H1 (cell line): ENCODE results near the gene NCKIPSD. TPM values are rescaled to one million over a fixed set of nuclear protein-coding genes. Genes with fewer than 3 reads are reported as not detected.

Experiments used
- CTCF ChIA-PET: fragments of 300-600 bp; sonication (Branson Sonifier 250); formaldehyde crosslinking; loops from one replicate; lab custom pipeline; 2021; ENCODE audit not compliant: partially characterized antibody; lab: Charles Lee
- POLR2A ChIA-PET: fragments of 300-600 bp; sonication (Branson Sonifier 250); formaldehyde crosslinking; loops from one replicate; lab custom pipeline; 2021; ENCODE audit warnings: inconsistent platforms; ENCODE audit not compliant: partially characterized antibody; lab: Charles Lee
- DNase-seq, 2 experiments: peaks; one replicate each; pipeline versions ENCODE4 v3.0.0 to v3.0.0-alpha.2; 2010 to 2022; ENCODE audit warnings: low spot score in 2 of 2, low read depth in 1 of 2, mixed read lengths in 1 of 2
- FAIRE-seq: peaks from 2 replicates; lab custom pipeline; 2011; peaks lifted over from hg19 to GRCh38; lab: Jason Lieb, UNC
- H2AFZ ChIP-seq: 2 replicates; pipeline ENCODE4 v1.8.1; 2012; ENCODE audit warnings: low read length, inconsistent platforms
- H2AK5ac ChIP-seq: 2 replicates; pipeline ENCODE4 v1.6.1; 2013; ENCODE audit warnings: low read depth, low read length
- H2BK120ac ChIP-seq: replicated peaks from 2 replicates; pipeline ENCODE3; 2013; ENCODE audit warnings: low read depth, low read length, inconsistent platforms
- H2BK12ac ChIP-seq: 2 replicates; pipeline ENCODE4 v1.6.1; 2013; ENCODE audit warnings: low read depth, low read length
- H2BK15ac ChIP-seq: 2 replicates; pipeline ENCODE4 v1.6.1; 2013; ENCODE audit warnings: low read length
- H2BK20ac ChIP-seq: 2 replicates; pipeline ENCODE4 v1.6.1; 2013; ENCODE audit warnings: low read length
- H2BK5ac ChIP-seq: 2 replicates; pipeline ENCODE4 v1.6.1; 2013; ENCODE audit warnings: low read depth, low read length
- H3K14ac ChIP-seq: 2 replicates; pipeline ENCODE4 v1.6.1; 2013; ENCODE audit warnings: inconsistent platforms; ENCODE audit not compliant: insufficient read length
- H3K18ac ChIP-seq: 2 replicates; pipeline ENCODE4 v1.6.1; 2013; ENCODE audit warnings: low read length; ENCODE audit errors: extremely low read depth
- H3K23ac ChIP-seq: 2 replicates; pipeline ENCODE4 v1.6.1; 2013; ENCODE audit warnings: inconsistent platforms; ENCODE audit not compliant: insufficient read length
- H3K23me2 ChIP-seq: 2 replicates; pipeline ENCODE4 v1.6.1; 2013; ENCODE audit warnings: low read depth, low read length
- H3K27ac ChIP-seq: 2 replicates; pipeline ENCODE4 v1.6.1; 2011; ENCODE audit warnings: low read depth, low read length, inconsistent platforms
- H3K27me3 ChIP-seq, 4 experiments: replicated peaks in 1 of 4; 1 replicate in 1 of 4; 2 replicates in 3 of 4; pipeline versions ENCODE4 v1.6.1 to v1.8.1; 2011 to 2013; ENCODE audit warnings: low read length in 3 of 4, mild to moderate bottlenecking in 3 of 4, inconsistent platforms in 2 of 4, mixed read lengths in 2 of 4, moderate library complexity in 1 of 4; ENCODE audit not compliant: control insufficient read depth in 3 of 4, insufficient read depth in 3 of 4; ENCODE audit errors: extremely low read depth in 1 of 4
- H3K36me3 ChIP-seq, 4 experiments: 2 replicates each; pipeline versions ENCODE4 v1.6.1 to v1.8.1; 2011 to 2013; ENCODE audit warnings: mild to moderate bottlenecking in 4 of 4, low read length in 3 of 4, moderate library complexity in 2 of 4, control low read depth in 1 of 4, inconsistent platforms in 1 of 4; ENCODE audit not compliant: insufficient read depth in 4 of 4, control insufficient read depth in 2 of 4
- H3K4ac ChIP-seq: replicated peaks from 2 replicates; pipeline ENCODE3; 2013; ENCODE audit warnings: low read length, low read depth, mixed read lengths, inconsistent platforms; ENCODE audit not compliant: insufficient read length
- H3K4me1 ChIP-seq, 4 experiments: replicated peaks in 1 of 4; 1 replicate in 1 of 4; 2 replicates in 3 of 4; pipeline versions ENCODE4 v1.6.1 to v1.8.1; 2011 to 2013; ENCODE audit warnings: low read length in 3 of 4, inconsistent platforms in 2 of 4, mixed read lengths in 1 of 4; ENCODE audit not compliant: insufficient read depth in 4 of 4, control insufficient read depth in 3 of 4
- H3K4me2 ChIP-seq, 2 experiments: 2 replicates each; pipeline versions ENCODE4 v1.6.1 to v1.8.1; 2011 to 2013; ENCODE audit warnings: low read depth in 2 of 2, low read length in 2 of 2, control low read depth in 1 of 2, inconsistent platforms in 1 of 2, mild to moderate bottlenecking in 1 of 2; ENCODE audit not compliant: insufficient read depth in 1 of 2
- H3K4me3 ChIP-seq, 4 experiments: fragments of 200-600, 300-600 bp in 1 of 4; sonication (generic), shearing (Covaris generic), sonication (Bioruptor Twin) in 1 of 4; 2 replicates each; pipeline versions ENCODE4 v1.5.1 to v1.8.1; 2011 to 2016; ENCODE audit warnings: low read length in 4 of 4, low read depth in 3 of 4, control low read depth in 2 of 4, inconsistent platforms in 2 of 4, mild to moderate bottlenecking in 2 of 4, mixed read lengths in 1 of 4, moderate library complexity in 1 of 4; ENCODE audit not compliant: insufficient read depth in 2 of 4; ENCODE audit errors: extremely low read depth in 1 of 4
- H3K56ac ChIP-seq: replicated peaks from 2 replicates; pipeline ENCODE3; 2013; ENCODE audit warnings: low read depth, mild to moderate bottlenecking, mixed read lengths, low read length, inconsistent platforms; ENCODE audit not compliant: insufficient read length
- H3K79me1 ChIP-seq: 2 replicates; pipeline ENCODE4 v1.6.1; 2013; ENCODE audit warnings: low read depth, low read length, control low read depth
- H3K79me2 ChIP-seq, 2 experiments: 2 replicates each; pipeline versions ENCODE4 v1.6.1 to v1.8.1; 2012 to 2013; ENCODE audit warnings: low read length in 2 of 2, mild to moderate bottlenecking in 2 of 2, inconsistent platforms in 1 of 2; ENCODE audit not compliant: insufficient read depth in 2 of 2, control insufficient read depth in 1 of 2
- H3K9ac ChIP-seq, 4 experiments: replicated peaks in 1 of 4; 1 replicate in 1 of 4; 2 replicates in 3 of 4; pipeline versions ENCODE4 v1.6.1 to v1.8.1; 2011 to 2013; ENCODE audit warnings: low read depth in 3 of 4, low read length in 3 of 4, control low read depth in 2 of 4, mild to moderate bottlenecking in 2 of 4, moderate library complexity in 2 of 4, inconsistent platforms in 1 of 4; ENCODE audit errors: extremely low read depth in 1 of 4
- H3K9me3 ChIP-seq, 2 experiments: 2 replicates each; pipeline versions ENCODE4 v1.6.1 to v1.8.1; 2012 to 2013; ENCODE audit warnings: mild to moderate bottlenecking in 2 of 2, moderate library complexity in 2 of 2, control low read depth in 1 of 2, inconsistent platforms in 1 of 2, low read depth in 1 of 2, low read length in 1 of 2, mixed read lengths in 1 of 2; ENCODE audit not compliant: insufficient read depth in 2 of 2
- H4K20me1 ChIP-seq, 2 experiments: replicated peaks in 1 of 2; 2 replicates each; pipeline versions ENCODE3 to v1.8.1; 2011 to 2013; ENCODE audit warnings: inconsistent platforms in 2 of 2, low read length in 2 of 2, mild to moderate bottlenecking in 1 of 2; ENCODE audit not compliant: insufficient read depth in 2 of 2, control insufficient read depth in 1 of 2
- H4K5ac ChIP-seq: 2 replicates; pipeline ENCODE4 v1.6.1; 2013; ENCODE audit warnings: low read length, low read depth, mixed read lengths, inconsistent platforms; ENCODE audit not compliant: insufficient read length
- H4K8ac ChIP-seq: 2 replicates; pipeline ENCODE4 v1.8.0; 2013; ENCODE audit warnings: mild to moderate bottlenecking, moderate library complexity, low read length, inconsistent platforms; ENCODE audit not compliant: insufficient read depth; ENCODE audit errors: extremely low read depth
- H4K91ac ChIP-seq: replicated peaks from 2 replicates; pipeline ENCODE3; 2013; ENCODE audit warnings: low read length, mixed read lengths, inconsistent platforms; ENCODE audit not compliant: insufficient read length
- ATF3 ChIP-seq: IDR thresholded peaks from 2 replicates; pipeline ENCODE4 v1.6.1; 2011; ENCODE audit warnings: low read depth, mild to moderate bottlenecking, low read length; ENCODE audit not compliant: insufficient read depth
- CHD1 ChIP-seq: IDR thresholded peaks from 2 replicates; pipeline ENCODE4 v1.6.1; 2012; ENCODE audit warnings: low read depth, low read length, improper control_type of control experiment
- GTF2F1 ChIP-seq: IDR thresholded peaks from 2 replicates; pipeline ENCODE4 v1.6.1; 2012; ENCODE audit warnings: low read depth, low read length, improper control_type of control experiment, borderline replicate concordance
- HDAC2 ChIP-seq, 2 experiments: fragments of 300-600 bp in 1 of 2; sonication (generic) in 1 of 2; IDR thresholded peaks; 2 replicates each; pipeline ENCODE4 v1.6.1; 2011 to 2012; ENCODE audit warnings: low read depth in 2 of 2, low read length in 2 of 2, mild to moderate bottlenecking in 2 of 2, moderate library complexity in 2 of 2, borderline replicate concordance in 1 of 2, inconsistent platforms in 1 of 2
- JUND ChIP-seq: IDR thresholded peaks from 2 replicates; pipeline ENCODE4 v1.6.1; 2011; ENCODE audit warnings: mild to moderate bottlenecking, improper control_type of control experiment, low read length
- KDM4A ChIP-seq: IDR thresholded peaks from one replicate; pipeline ENCODE4 v1.7.1; 2012; ENCODE audit warnings: low read depth, mild to moderate bottlenecking, moderate library complexity, low read length, inconsistent platforms; ENCODE audit not compliant: severe bottlenecking
- MAFK ChIP-seq: IDR thresholded peaks from 2 replicates; pipeline ENCODE4 v1.6.1; 2012; ENCODE audit warnings: low read depth, mild to moderate bottlenecking, improper control_type of control experiment, low read length
- MAX ChIP-seq: IDR thresholded peaks from 2 replicates; pipeline ENCODE4 v1.6.1; 2012; ENCODE audit warnings: inconsistent platforms
- PHF8 ChIP-seq: fragments of 200-600 bp; sonication (generic); conservative IDR thresholded peaks from 2 replicates; pipeline ENCODE4 v1.7.1; 2012; ENCODE audit warnings: low read depth, mild to moderate bottlenecking, inconsistent platforms, low read length, moderate library complexity
- POU5F1 ChIP-seq: IDR thresholded peaks from 2 replicates; pipeline ENCODE4 v1.6.1; 2011; ENCODE audit warnings: low read depth, mild to moderate bottlenecking, low read length, moderate library complexity
- SUZ12 ChIP-seq: fragments of 200-600 bp; sonication (generic); IDR thresholded peaks from 2 replicates; pipeline ENCODE4 v1.6.1; 2012; ENCODE audit warnings: mild to moderate bottlenecking, inconsistent platforms, low read length, moderate library complexity, mixed read lengths
- TAF1 ChIP-seq: IDR thresholded peaks from 2 replicates; pipeline ENCODE4 v1.6.1; 2011; ENCODE audit warnings: mild to moderate bottlenecking, low read depth, low read length
- WGBS, 2 experiments: shearing (Covaris generic) in 1 of 2; methylation state at CpG; one replicate each; pipeline versions ENCODE4 v1.1.6 to v1.1.7; 2013 to 2015; ENCODE audit warnings: low lambda C conversion rate in 2 of 2, mixed read lengths in 2 of 2, inconsistent platforms in 1 of 2, low coverage in 1 of 2, missing lambda C conversion rate in 1 of 2; ENCODE audit not compliant: insufficient replicate concordance in 2 of 2, insufficient coverage in 1 of 2, insufficient read length in 1 of 2; ENCODE audit errors: extremely low coverage in 1 of 2, missing lambda C conversion rate in 1 of 2; 5-methylcytosine and 5-hydroxymethylcytosine counted together
- polyA plus RNA-seq, 7 experiments: library from polyadenylated mRNA; depleted of rRNA in 3 of 7; stranded (reverse) in 5 of 7; unstranded in 2 of 7; fragments of >200 nt in 5 of 7; fragments of 200-250 nt in 2 of 7; gene quantifications; 1 replicate in 5 of 7; 2 replicates in 1 of 7; 4 replicates in 1 of 7; pipeline versions ENCODE4 v1.2.1 to v1.2.3, GENCODE V29; 2011 to 2013; ENCODE audit warnings: missing spikeins in 2 of 7, mixed read lengths in 2 of 7
- total RNA-seq: library from RNA; stranded (reverse); fragmentation: NEBNext Ultra II Directional; extraction: Animal tissue kit (Norgen Biotek cat#: 25700); gene quantifications from 2 replicates; pipeline ENCODE4 v1.2.1, GENCODE V29; 2021

NCKIPSD gene
- total and polyA plus RNA-seq, 2 of the 8 experiments (the other 6 are each of a cell fraction or from before 2014, with no cell fraction given), result 34.7 to 91.8 TPM

GRCh38 chr3:48647714-48648113 is 38.0 kb downstream of the NCKIPSD start:
- Histone ChIP-seq H3K4me2 (no peak overlapping the region), H4K8ac (no peak overlapping the region), H3K14ac (no peak overlapping the region), H2BK12ac (no peak overlapping the region), H3K9ac (no peak overlapping the region), H3K23me2 (0 out of 2 replicates have a peak, but pooled peaks cover 2% of the 10 kb centered on the region), H2BK5ac (no peak overlapping the region), H3K18ac (no peak overlapping the region), H4K20me1 (peaks cover 0 to 13% of the 10 kb centered on the region in 2 experiments), H4K91ac (no peak overlapping the region), H2AK5ac (no peak overlapping the region), H3K4me3 (no peak overlapping the region), H3K56ac (no peak overlapping the region), H3K27ac (no peak overlapping the region), H3K79me2 (no peaks in the 10 kb centered on the region), H2BK15ac (no peak overlapping the region), H3K4me1 (no peaks in the 10 kb centered on the region), H3K9me3 (no peaks in the 10 kb centered on the region), H3K4ac (no peak overlapping the region), H3K23ac (no peak overlapping the region), H3K36me3 (peaks cover 3 to 28% (median 16%) of the 10 kb centered on the region in 4 experiments; a peak in 5 of 8 replicates), H4K5ac (no peak overlapping the region), H2BK120ac (no peak overlapping the region), H3K27me3 (no peaks in the 10 kb centered on the region), H3K79me1 (no peaks in the 10 kb centered on the region), H2BK20ac (no peak overlapping the region), H2AFZ (no peak overlapping the region)
- no peak for DNase-seq
- ChIA-PET POLR2A (interaction anchor here (1.8 to 10.5 kb wide), 2 partner anchors 11 to 24 kb away, joined by 5 to 111 read pairs; partner anchors contain the start of gene SLC26A6), CTCF (interaction anchor here (1.6 kb wide), 1 partner anchor 212 kb away, joined by 4 read pairs; no protein-coding TSS in a partner anchor)
- no peak for FAIRE-seq
- 92% methylated on average over 9 of the region's 9 CpGs; no CpG with 5 or more reads in 1 of the 2 experiments for WGBS, 2 experiments
- TF ChIP-seq HDAC2 (IDR thresholded peaks at IDR 0.05; ENCODE audit: borderline replicate concordance in 1 of 2, low read depth in 2 of 2, low read length in 2 of 2), result no peak
- no peak for TF ChIP-seq TAF1
- no peak for TF ChIP-seq MAX
- TF ChIP-seq JUND, result no peak
- TF ChIP-seq SUZ12, result no peak
- no peak for TF ChIP-seq POU5F1
- TF ChIP-seq CHD1, result no peak
- no peak for TF ChIP-seq MAFK
- TF ChIP-seq PHF8, result no peak
- TF ChIP-seq KDM4A, result no peak
- TF ChIP-seq GTF2F1, result no peak
- no peak for TF ChIP-seq ATF3
- TF ChIP-seq, all 59 proteins: peak for 0
